Loucy (cell line): ENCODE data around the gene CLDN17.

Source experiments
- CTCF ChIP-seq: fragments of 200-600 bp; sonication (generic); conservative IDR thresholded peaks from 2 replicates; pipeline ENCODE4 v1.5.1; 2014; ENCODE audit warnings: mild to moderate bottlenecking, antibody characterized with exemption, low read length
- EZH2phosphoT487 ChIP-seq: fragments of 200-600 bp; IDR thresholded peaks from 2 replicates; pipeline ENCODE4 v1.6.1; 2018; ENCODE audit warnings: antibody characterized with exemption, mild to moderate bottlenecking, moderate library complexity, borderline replicate concordance

GRCh38 chr21:30153697-30154340 is 12.8 kb downstream of the CLDN17 start:
- TF ChIP-seq CTCF (no peak), EZH2phosphoT487 (no peak)
